ENCODE results near the gene CLEC12A.

DNA sequence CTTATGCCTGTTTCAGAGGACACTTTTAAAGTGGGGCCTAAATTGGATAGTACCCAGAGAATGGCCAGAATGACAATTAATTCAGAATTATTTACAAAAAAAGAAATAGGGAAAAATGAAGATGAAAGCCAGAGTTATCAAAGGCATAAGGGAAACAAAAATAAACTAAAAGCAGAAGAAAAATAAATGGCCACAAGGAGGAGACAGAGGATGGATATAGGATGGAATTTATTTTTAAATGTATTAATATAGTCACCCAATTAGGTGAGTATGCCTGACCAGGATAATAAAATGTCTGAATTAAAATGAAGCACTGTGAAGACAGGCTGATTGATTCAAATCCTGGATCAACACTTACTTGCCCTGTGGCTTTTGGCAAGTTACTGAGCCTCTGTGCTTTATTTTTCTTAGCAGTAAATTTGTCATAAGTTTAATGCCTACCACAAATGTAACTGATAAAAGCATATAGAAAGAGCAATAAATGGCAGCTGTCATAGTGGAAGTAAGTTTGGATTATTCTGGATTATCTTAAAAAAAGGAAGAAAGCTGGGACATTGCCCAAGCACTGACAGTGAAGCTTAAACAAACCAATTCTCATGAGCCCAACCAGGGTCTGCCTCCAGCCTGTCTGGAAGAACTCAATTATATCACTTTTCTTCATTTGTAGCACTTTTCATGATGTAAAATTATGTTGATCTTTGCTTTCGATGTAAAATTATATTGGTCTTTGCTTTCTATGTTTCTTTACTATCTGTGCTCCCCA, 62.8 kb downstream of the CLEC12A start:
- TF ChIP-seq, protein P1, sequence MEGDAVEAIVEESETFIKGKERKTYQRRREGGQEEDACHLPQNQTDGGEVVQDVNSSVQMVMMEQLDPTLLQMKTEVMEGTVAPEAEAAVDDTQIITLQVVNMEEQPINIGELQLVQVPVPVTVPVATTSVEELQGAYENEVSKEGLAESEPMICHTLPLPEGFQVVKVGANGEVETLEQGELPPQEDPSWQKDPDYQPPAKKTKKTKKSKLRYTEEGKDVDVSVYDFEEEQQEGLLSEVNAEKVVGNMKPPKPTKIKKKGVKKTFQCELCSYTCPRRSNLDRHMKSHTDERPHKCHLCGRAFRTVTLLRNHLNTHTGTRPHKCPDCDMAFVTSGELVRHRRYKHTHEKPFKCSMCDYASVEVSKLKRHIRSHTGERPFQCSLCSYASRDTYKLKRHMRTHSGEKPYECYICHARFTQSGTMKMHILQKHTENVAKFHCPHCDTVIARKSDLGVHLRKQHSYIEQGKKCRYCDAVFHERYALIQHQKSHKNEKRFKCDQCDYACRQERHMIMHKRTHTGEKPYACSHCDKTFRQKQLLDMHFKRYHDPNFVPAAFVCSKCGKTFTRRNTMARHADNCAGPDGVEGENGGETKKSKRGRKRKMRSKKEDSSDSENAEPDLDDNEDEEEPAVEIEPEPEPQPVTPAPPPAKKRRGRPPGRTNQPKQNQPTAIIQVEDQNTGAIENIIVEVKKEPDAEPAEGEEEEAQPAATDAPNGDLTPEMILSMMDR (conservative IDR thresholded peaks at IDR 0.05; ENCODE audit: low read depth, low read length): peak; percentile 72
- no peak for TF ChIP-seq CEBPB (IDR thresholded peaks at IDR 0.05; ENCODE audit: low read depth, low read length)
- no peak for TF ChIP-seq MXI1 (IDR thresholded peaks at IDR 0.05; ENCODE audit: borderline replicate concordance, low read depth, low read length)
- TF ChIP-seq POLR2A (IDR thresholded peaks at IDR 0.05; ENCODE audit: low read depth, low read length): no peak
- no peak for TF ChIP-seq RFX5 (IDR thresholded peaks at IDR 0.05; ENCODE audit: low read depth, low read length)

All from IMR-90 (cell line).